Esophagus squamous epithelium (tissue), 5 donors: ENCODE measurements around the gene DAG1. TPM values are rescaled to one million over a fixed set of nuclear protein-coding genes. Genes with fewer than 3 reads are reported as not detected.

ENCODE experiments used
- DNase-seq: peaks from one replicate; lab custom pipeline; 2025; lab: John Stamatoyannopoulos, UW
- H3K27ac ChIP-seq, 4 donors: fragments of 200-600 bp; sonication (generic); one replicate each; pipeline ENCODE4 v1.5.1; 2016 to 2019; ENCODE audit warnings: mild to moderate bottlenecking in 1 of 4
- H3K27me3 ChIP-seq, 4 donors: fragments of 200-600 bp; sonication (generic); 1 replicate in 3 of 4; 2 replicates in 1 of 4; pipeline versions ENCODE4 v1.5.1 to v1.6.0; 2017 to 2021; ENCODE audit warnings: antibody characterized with exemption in 1 of 4
- H3K36me3 ChIP-seq, 3 donors: fragments of 200-600 bp; sonication (generic); one replicate each; pipeline ENCODE4 v1.5.1; 2016 to 2019
- H3K4me1 ChIP-seq, 3 donors: fragments of 200-600 bp; sonication (generic); one replicate each; pipeline ENCODE4 v1.5.1; 2017 to 2019
- H3K4me3 ChIP-seq, 4 donors: fragments of 200-600 bp; sonication (generic); 1 replicate in 3 of 4; 2 replicates in 1 of 4; pipeline ENCODE4 v1.5.1; 2016 to 2019; ENCODE audit warnings: mild to moderate bottlenecking in 2 of 4, moderate library complexity in 1 of 4
- H3K9me3 ChIP-seq, 3 donors: fragments of 200-600 bp; sonication (generic); one replicate each; pipeline ENCODE4 v1.5.1; 2016 to 2019
- POLR2A ChIP-seq, 4 donors: fragments of 450-650 bp; IDR thresholded peaks; one replicate each; pipeline ENCODE4 v1.6.1; 2017; ENCODE audit warnings: antibody characterized with exemption in 4 of 4, mild to moderate bottlenecking in 4 of 4, moderate library complexity in 3 of 4
- WGBS, 2 donors: methylation state at CpG; one replicate each; pipeline ENCODE4 v1.1.5; 2018; 5-methylcytosine and 5-hydroxymethylcytosine counted together
- intact Hi-C: fragments of 100-400 bp; cut with DNase I; formaldehyde crosslinking; loops from one replicate; pipeline ENCODE4 v1.15.0; 2022
- total RNA-seq, 4 donors: library from RNA; depleted of rRNA; stranded (reverse); fragments of >200 nt; gene quantifications; one replicate each; pipeline ENCODE4 v1.1.0, GENCODE V29; 2016
- TF ChIP-seq, protein P1 (sequence below), 6 experiments: fragments of 450-650 bp in 4 of 6; fragments of 200-600 bp in 2 of 6; sonication (generic) in 2 of 6; IDR thresholded peaks; one replicate each; pipeline ENCODE4 v1.5.1; 2016 to 2019; ENCODE audit warnings: antibody characterized with exemption in 6 of 6, mild to moderate bottlenecking in 4 of 6, moderate library complexity in 4 of 6
- donor health status: DM: yes; HTN: yes; CAD: no.

Gene DAG1
- total RNA-seq, 4 donors from 2014 or later = 36.2 to 74.2 (median 51.3) TPM

DNA sequence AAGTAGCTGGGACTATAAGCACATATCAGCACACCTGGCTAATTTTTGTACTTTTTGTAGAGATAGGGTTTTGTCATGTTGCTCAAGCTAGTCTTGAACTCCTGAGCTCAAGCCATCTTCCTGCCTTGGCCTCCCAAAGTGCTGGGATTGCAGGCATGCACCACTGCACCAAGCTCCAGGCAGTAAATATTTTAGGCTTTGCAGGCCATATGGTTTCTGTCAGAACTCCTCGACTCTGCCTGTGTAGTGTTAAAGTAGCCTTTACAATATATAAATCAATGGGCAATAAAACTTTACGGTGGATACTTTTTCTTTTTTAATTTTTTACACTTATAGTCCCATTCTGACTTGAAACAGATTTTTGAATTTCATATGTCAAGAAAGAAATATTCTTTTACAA lies 41.6 kb downstream of the DAG1 start:
- H3K4me1 ChIP-seq = peaks cover 0 to 4% (median 0%) of the 10 kb centered on the region in 3 donors
- DNase-seq = no peak
- no peak overlapping the region for H3K27ac ChIP-seq
- no peaks in the 10 kb centered on the region for H3K9me3 ChIP-seq
- peaks cover 6 to 64% (median 14%) of the 10 kb centered on the region in 3 donors for H3K36me3 ChIP-seq
- no peaks in the 10 kb centered on the region for H3K27me3 ChIP-seq
- intact Hi-C loops = no loop called here
- 85 to 90% methylated on average over 2 of the region's 2 CpGs for WGBS, 2 donors
- no peak overlapping the region for H3K4me3 ChIP-seq
- TF ChIP-seq, protein P1, sequence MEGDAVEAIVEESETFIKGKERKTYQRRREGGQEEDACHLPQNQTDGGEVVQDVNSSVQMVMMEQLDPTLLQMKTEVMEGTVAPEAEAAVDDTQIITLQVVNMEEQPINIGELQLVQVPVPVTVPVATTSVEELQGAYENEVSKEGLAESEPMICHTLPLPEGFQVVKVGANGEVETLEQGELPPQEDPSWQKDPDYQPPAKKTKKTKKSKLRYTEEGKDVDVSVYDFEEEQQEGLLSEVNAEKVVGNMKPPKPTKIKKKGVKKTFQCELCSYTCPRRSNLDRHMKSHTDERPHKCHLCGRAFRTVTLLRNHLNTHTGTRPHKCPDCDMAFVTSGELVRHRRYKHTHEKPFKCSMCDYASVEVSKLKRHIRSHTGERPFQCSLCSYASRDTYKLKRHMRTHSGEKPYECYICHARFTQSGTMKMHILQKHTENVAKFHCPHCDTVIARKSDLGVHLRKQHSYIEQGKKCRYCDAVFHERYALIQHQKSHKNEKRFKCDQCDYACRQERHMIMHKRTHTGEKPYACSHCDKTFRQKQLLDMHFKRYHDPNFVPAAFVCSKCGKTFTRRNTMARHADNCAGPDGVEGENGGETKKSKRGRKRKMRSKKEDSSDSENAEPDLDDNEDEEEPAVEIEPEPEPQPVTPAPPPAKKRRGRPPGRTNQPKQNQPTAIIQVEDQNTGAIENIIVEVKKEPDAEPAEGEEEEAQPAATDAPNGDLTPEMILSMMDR (IDR thresholded peaks at IDR 0.05) = no peak

DNA sequence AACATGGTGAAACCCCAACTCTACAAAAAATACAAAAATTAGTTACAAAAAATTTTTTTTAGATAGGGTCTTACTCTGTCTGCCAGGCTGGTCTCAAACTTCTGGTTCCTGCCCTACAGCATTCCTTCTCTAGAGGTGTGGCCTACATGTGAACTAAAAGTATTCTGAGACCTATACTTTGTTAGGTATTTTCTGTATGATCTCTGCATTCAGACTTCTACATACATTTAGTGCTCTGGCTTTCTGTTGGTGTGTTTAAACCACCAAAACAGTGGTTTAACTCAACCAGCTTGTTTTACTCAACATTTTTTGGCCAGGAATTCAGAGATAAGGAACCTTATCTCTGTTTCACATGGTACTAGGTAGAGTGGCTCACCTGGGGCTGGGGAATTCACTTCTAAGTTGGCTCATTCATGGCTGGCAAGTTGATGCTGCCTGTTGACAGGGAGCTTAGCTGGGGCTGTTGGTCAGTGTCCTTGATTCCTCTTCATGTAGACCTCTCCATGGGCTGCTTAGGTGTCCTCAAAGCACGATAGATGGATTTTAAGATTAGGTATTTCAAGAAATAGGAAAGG lies 42.8 kb downstream of the DAG1 start:
- no peak overlapping the region for H3K27ac ChIP-seq
- DNase-seq = no peak

DNA sequence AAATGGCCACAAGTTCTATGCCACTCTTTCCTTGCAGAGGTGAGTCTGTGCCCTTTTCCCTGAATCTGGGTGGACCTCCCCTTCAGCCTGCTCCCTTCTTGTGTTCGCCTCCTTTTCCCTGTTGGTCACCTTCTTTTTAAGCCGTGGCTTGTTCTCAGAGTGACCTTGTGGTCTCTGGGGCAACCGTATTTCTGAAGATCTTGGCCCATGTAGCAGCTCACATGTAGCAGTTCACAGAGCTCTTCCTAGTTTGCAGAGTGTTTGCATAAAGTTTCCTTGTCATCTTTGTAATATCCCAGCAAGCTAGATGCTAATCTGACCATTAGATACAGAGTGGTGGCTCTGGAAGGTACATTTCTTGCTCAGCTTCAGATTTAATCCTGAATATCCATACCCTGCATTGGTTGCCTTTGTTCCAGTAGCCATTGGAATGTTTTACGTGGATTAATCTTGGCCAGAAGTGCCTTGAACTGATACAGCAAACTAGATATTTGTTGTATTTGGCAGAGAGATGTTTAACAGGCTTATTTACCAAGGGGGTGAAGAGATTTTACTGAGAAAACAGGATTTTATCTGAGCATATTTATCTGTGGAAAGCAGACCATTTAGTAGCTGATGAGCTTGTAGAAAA lies 43.5 kb downstream of the DAG1 start:
- Histone ChIP-seq H3K27ac (no peak overlapping the region), H3K36me3 (peaks cover 6 to 84% (median 14%) of the 10 kb centered on the region in 3 donors), H3K4me3 (no peak overlapping the region), H3K4me1 (no peaks in the 10 kb centered on the region), H3K27me3 (no peaks in the 10 kb centered on the region), H3K9me3 (no peaks in the 10 kb centered on the region)
- intact Hi-C loops = no loop called here
- WGBS, 2 donors = 84 to 97% methylated on average over 3 to 4 of the region's 4 CpGs
- no peak for DNase-seq
- no peak for TF ChIP-seq POLR2A (IDR thresholded peaks at IDR 0.05)
- TF ChIP-seq, protein P1 (IDR thresholded peaks at IDR 0.05) = no peak

More for the DNA sequence above, 42.8 kb downstream of the DAG1 start:
- H3K4me1 ChIP-seq = no peaks in the 10 kb centered on the region
- intact Hi-C loops = no loop called here
- 100% methylated on average over 1 of the region's 1 CpG for WGBS, 2 donors
- peaks cover 6 to 77% (median 14%) of the 10 kb centered on the region in 3 donors for H3K36me3 ChIP-seq
- no peak for TF ChIP-seq POLR2A (IDR thresholded peaks at IDR 0.05)
- TF ChIP-seq, protein P1 (IDR thresholded peaks at IDR 0.05) = no peak
- H3K9me3 ChIP-seq = no peaks in the 10 kb centered on the region
- no peak overlapping the region for H3K4me3 ChIP-seq
- H3K27me3 ChIP-seq = no peaks in the 10 kb centered on the region

DNA sequence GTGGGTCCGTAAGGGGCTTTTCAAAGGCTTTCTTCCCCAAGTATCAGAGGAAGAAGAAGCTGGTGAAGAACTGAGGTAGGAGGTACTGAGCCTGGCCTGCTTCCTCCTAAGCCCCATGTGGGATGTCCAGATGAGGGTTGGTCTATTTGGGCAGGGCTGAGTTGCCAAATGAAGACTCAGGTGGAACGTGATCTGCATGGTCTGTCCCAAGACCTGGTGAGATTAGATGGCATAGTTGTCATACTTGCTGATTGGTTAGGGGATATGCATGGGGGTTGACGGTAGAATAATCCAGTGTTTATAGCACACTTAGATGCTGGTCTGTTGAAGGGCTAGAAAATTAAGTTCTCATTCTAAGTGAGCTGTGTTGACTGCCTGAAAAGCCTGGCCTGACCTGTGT lies 47.9 kb downstream of the DAG1 start:
- H3K27me3 ChIP-seq = no peaks in the 10 kb centered on the region
- H3K4me1 ChIP-seq = peaks cover 0 to 16% (median 0%) of the 10 kb centered on the region in 3 donors
- H3K27ac ChIP-seq = no peak overlapping the region
- H3K9me3 ChIP-seq = no peaks in the 10 kb centered on the region
- intact Hi-C loops = no loop called here
- DNase-seq = no peak
- 75 to 96% methylated on average over 3 of the region's 3 CpGs for WGBS, 2 donors
- H3K36me3 ChIP-seq = peaks cover 0 to 79% (median 6%) of the 10 kb centered on the region in 3 donors
- TF ChIP-seq, protein P1 (IDR thresholded peaks at IDR 0.05) = no peak
- no peak for TF ChIP-seq POLR2A (IDR thresholded peaks at IDR 0.05)
- no peak overlapping the region for H3K4me3 ChIP-seq

DNA sequence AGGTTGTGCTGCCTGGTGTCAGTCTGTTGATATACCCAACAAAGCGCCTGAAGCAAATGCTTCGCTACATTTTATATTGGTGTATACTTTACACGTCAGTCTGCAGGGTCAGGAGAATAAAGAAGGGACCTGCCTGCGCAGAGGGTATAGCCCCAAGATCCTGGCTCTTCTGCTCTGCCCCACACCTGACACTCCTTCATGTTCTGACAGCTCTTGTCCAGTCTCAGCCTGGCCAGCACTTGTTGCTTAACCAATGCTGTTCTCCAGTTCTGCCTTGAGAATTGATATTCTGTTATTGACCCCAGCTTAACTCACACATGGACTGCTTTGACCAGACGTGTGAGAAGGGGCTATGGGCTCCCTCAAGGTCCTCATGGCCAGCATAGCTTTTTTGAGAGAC lies 48.4 kb downstream of the DAG1 start:
- peaks cover 0 to 75% (median 2%) of the 10 kb centered on the region in 3 donors for H3K36me3 ChIP-seq
- peaks cover 0 to 20% (median 2%) of the 10 kb centered on the region in 3 donors for H3K4me1 ChIP-seq
- H3K27me3 ChIP-seq = no peaks in the 10 kb centered on the region
- H3K4me3 ChIP-seq = no peak overlapping the region
- TF ChIP-seq, protein P1 (IDR thresholded peaks at IDR 0.05) = no peak
- TF ChIP-seq POLR2A (IDR thresholded peaks at IDR 0.05) = no peak
- WGBS, 2 donors = 86 to 89% methylated on average over 4 to 5 of the region's 5 CpGs
- no peaks in the 10 kb centered on the region for H3K9me3 ChIP-seq
- intact Hi-C loops = no loop called here
- DNase-seq = no peak
- H3K27ac ChIP-seq = no peak overlapping the region
